K562 (cell line): ENCODE data around the gene C1QTNF12.

Experiments
- ADNP ChIP-seq: fragments of 200-800 bp; sonication (Bioruptor generic); IDR thresholded peaks from 2 replicates; pipeline ENCODE4 v1.6.1; 2016; ENCODE audit warnings: missing genetic modification characterization, missing compliant biosample characterization
- E2F6 ChIP-seq, 2 experiments: IDR thresholded peaks; 2 replicates each; pipeline ENCODE4 v1.6.1; 2011; ENCODE audit warnings: borderline replicate concordance in 1 of 2, control low read depth in 1 of 2, low read depth in 1 of 2, low read length in 1 of 2, mild to moderate bottlenecking in 1 of 2, mixed read lengths in 1 of 2, moderate library complexity in 1 of 2; ENCODE audit not compliant: insufficient read depth in 1 of 2, insufficient read length in 1 of 2, poor library complexity in 1 of 2, severe bottlenecking in 1 of 2; ENCODE audit errors: extremely low read depth in 1 of 2
- EZH2 ChIP-seq: IDR thresholded peaks from 2 replicates; pipeline ENCODE4 v1.6.1; 2012; ENCODE audit warnings: low read depth, mild to moderate bottlenecking, inconsistent platforms, low read length, borderline replicate concordance
- LEF1 ChIP-seq: fragments of 450-650 bp; IDR thresholded peaks from 2 replicates; pipeline ENCODE4 v1.6.1; 2016; ENCODE audit warnings: mild to moderate bottlenecking
- MTA1 ChIP-seq: fragments of 450-650 bp; IDR thresholded peaks from 2 replicates; pipeline ENCODE4 v1.6.1; 2017; ENCODE audit warnings: borderline replicate concordance
- REST ChIP-seq, 2 experiments: fragments of 450-650 bp; formaldehyde crosslinking in 1 of 2; IDR thresholded peaks; 2 replicates each; pipeline versions ENCODE4 v1.4.0 to v1.6.1; 2014 to 2020; ENCODE audit warnings: mild to moderate bottlenecking in 2 of 2, borderline replicate concordance in 1 of 2, low read depth in 1 of 2
- THRB ChIP-seq: fragments of 450-650 bp; formaldehyde crosslinking; conservative IDR thresholded peaks from 2 replicates; pipeline ENCODE4 v1.4.0; 2022; ENCODE audit warnings: mild to moderate bottlenecking, missing genetic modification characterization
- ZNF263 ChIP-seq: sonication (generic); formaldehyde crosslinking; IDR thresholded peaks from 2 replicates; pipeline ENCODE4 v1.8.0; 2022; ENCODE audit warnings: mild to moderate bottlenecking, missing genetic modification reagents, borderline replicate concordance
- TF ChIP-seq, protein P1 (sequence below): sonication (generic); formaldehyde crosslinking; IDR thresholded peaks from 2 replicates; pipeline ENCODE4 v1.9.0; 2022; ENCODE audit warnings: mild to moderate bottlenecking, missing genetic modification reagents

- no peak for TF ChIP-seq MTA1
- no peak for TF ChIP-seq EZH2
- TF ChIP-seq REST (IDR thresholded peaks at IDR 0.05; ENCODE audit: borderline replicate concordance), result no peak
- no peak for TF ChIP-seq REST (CRISPR knock-in tag; IDR thresholded peaks at IDR 0.05; ENCODE audit: low read depth)
- no peak for TF ChIP-seq ADNP (tag)
- TF ChIP-seq LEF1, result no peak
- TF ChIP-seq ZNF263 (CRISPR knock-in tag), result no peak
- no peak for TF ChIP-seq THRB (CRISPR knock-in tag)
- TF ChIP-seq, protein P1, sequence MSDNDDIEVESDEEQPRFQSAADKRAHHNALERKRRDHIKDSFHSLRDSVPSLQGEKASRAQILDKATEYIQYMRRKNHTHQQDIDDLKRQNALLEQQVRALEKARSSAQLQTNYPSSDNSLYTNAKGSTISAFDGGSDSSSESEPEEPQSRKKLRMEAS (CRISPR knock-in tag), result no peak
- TF ChIP-seq E2F6 (IDR thresholded peaks at IDR 0.05; ENCODE audit: borderline replicate concordance in 1 of 2, extremely low read depth in 1 of 2, insufficient read depth in 1 of 2, insufficient read length in 1 of 2, low read depth in 1 of 2, low read length in 1 of 2, poor library complexity in 1 of 2, severe bottlenecking in 1 of 2), result no peak
Observed at GRCh38 chr1:1267488-1268283, 21.2 kb upstream of the C1QTNF12 start.
